SK-N-MC (cell line): ENCODE measurements around the gene HOXC13.

ENCODE experiments used
- EZH2 ChIP-seq: fragments of 200-600 bp; sonication (generic); IDR thresholded peaks from one replicate; pipeline ENCODE4 v1.6.1; 2017; ENCODE audit warnings: antibody characterized with exemption
- FOXP2 ChIP-seq: optimal IDR thresholded peaks from 2 replicates; pipeline ENCODE3; 2011; ENCODE audit warnings: mild to moderate bottlenecking, moderate library complexity; ENCODE audit not compliant: insufficient read depth; ENCODE audit errors: extremely low read length, control extremely low read depth
- POLR2AphosphoS5 ChIP-seq: IDR thresholded peaks from 2 replicates; pipeline ENCODE4 v1.6.1; 2012; ENCODE audit warnings: mild to moderate bottlenecking, low read depth, low read length, borderline replicate concordance

DNA sequence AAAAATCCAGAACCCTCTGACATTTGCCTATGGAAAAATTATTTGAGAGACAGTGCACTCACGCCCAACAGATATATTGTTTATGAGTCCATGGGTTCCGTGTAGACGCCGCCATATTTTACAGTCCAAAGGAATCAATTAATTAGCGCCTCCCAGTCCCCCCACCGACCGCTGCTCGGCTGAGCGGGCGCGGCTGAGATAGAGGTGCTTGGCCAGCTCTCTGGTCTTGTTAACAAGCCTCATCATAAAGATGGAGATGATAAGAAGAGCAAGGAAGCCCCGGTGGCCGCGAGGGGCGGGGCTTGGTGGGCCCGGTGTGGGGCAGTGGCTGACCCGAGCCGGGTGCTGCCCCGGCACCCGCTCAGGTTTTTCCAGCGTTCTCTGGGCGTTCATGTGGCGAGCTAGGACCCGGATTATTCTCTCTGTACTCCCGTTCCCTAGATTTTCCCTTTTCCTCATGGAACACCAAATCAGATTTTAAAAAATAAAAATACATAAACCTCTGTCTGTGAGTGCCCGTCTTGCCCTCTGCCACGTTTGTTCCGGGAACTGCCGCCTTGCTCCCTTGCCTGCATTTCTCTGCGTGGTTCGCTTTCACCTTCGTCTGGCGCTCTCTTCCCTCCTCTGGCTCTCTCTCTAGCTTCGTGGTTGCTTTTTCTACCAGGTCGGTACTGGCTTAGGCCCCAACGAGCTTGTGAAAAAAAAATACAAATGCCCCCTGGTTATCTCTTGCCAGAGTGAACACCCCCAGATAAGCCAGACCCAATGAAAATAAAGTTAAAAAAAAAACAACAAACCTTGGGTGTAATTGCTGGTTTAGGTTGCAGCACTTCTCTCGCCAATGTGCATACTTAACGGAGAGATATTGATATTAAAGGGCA, 25.0 kb downstream of the HOXC13 start:
- TF ChIP-seq EZH2: no peak
- TF ChIP-seq POLR2AphosphoS5: no peak
- no peak for TF ChIP-seq FOXP2
